Measurements from ENCODE around the gene FMO5.

The FMO5 gene

GRCh38 chr1:147252540-147252939 is 27.4 kb upstream of the FMO5 start:
- no peak for TF ChIP-seq Cebpa-rat (IDR thresholded peaks at IDR 0.05)
- Histone ChIP-seq H3K9ac (no peak overlapping the region), H3K9me3 (replicated peaks in 1 of 11) (peaks cover 0 to 39% (median 20%) of the 10 kb centered on the region in 11 experiments; a peak in 14 of 22 replicates), H3K4me1 (peaks cover 3 to 18% (median 13%) of the 10 kb centered on the region in 10 experiments), H4K20me1 (peaks cover 0 to 94% (median 61%) of the 10 kb centered on the region in 11 experiments; a peak in 19 of 22 replicates), H3K4me2 (no peak overlapping the region), H3K36me3 (peaks cover 43 to 88% (median 69%) of the 10 kb centered on the region in 11 experiments), H3K27ac (no peak overlapping the region), H3K4me3 (no peak overlapping the region), H3K27me3 (no peaks in the 10 kb centered on the region)

DNA sequence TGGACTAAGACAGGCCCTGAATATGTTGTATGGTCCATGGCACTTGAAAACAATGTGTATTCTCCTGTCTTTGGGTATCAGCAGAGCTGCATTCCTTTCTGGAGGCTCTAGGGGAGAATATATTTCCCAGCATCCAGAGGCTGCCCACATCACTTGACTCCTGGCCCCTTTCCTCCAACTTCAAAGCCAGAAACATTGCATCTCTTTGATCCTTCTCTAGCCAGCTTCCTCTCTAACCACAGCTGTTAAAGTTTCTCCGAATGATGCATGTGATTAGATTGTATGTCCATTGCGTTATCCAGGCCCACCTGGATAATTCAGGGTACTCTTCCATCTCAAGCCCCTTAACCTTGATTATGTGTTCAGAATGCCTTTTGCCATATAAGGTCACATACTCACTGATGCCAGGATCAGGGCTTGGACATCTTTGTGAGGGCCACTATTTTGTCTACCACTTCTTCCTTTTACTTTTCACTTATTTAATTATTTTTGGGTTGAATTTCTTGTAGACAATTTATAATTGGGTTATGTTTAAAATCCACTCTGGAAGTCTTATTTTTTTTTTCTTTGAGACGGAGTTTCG is 22.6 kb upstream of the FMO5 start:
- H3K4me2 ChIP-seq: peak overlapping the region; percentile 60 to 99 (median 81)
- peaks cover 34 to 54% (median 47%) of the 10 kb centered on the region in 10 experiments for H3K4me1 ChIP-seq
- no peak for TF ChIP-seq Cebpa-rat (IDR thresholded peaks at IDR 0.05)
- peak overlapping the region in 4 of 10 experiments; percentile 7 to 36 (median 19); a peak in 2 of 20 replicates for H3K4me3 ChIP-seq
- peaks cover 0 to 36% (median 21%) of the 10 kb centered on the region in 11 experiments; a peak in 14 of 22 replicates for H3K9me3 ChIP-seq (replicated peaks in 1 of 11)
- H3K27me3 ChIP-seq: no peaks in the 10 kb centered on the region
- 0 out of 22 replicates have a peak overlapping the region, but pooled peaks of 2 of the 11 experiments have one; percentile 47 to 54 for H3K9ac ChIP-seq
- peaks cover 4 to 57% (median 33%) of the 10 kb centered on the region in 11 experiments; a peak in 21 of 22 replicates for H3K36me3 ChIP-seq
- peaks cover 0 to 95% (median 79%) of the 10 kb centered on the region in 11 experiments; a peak in 18 of 22 replicates for H4K20me1 ChIP-seq
- peak overlapping the region in 8 of 11 experiments; percentile 23 to 79 (median 50); a peak in 11 of 22 replicates for H3K27ac ChIP-seq

- H3K27me3 ChIP-seq: no peaks in the 10 kb centered on the region
- H3K4me3 ChIP-seq: peak overlapping the region in 5 of 10 experiments; percentile 5 to 36 (median 14); a peak in 5 of 20 replicates
- peaks cover 0 to 88% (median 72%) of the 10 kb centered on the region in 11 experiments; a peak in 18 of 22 replicates for H4K20me1 ChIP-seq
- peaks cover 36 to 55% (median 49%) of the 10 kb centered on the region in 10 experiments for H3K4me1 ChIP-seq
- H3K9ac ChIP-seq: peak overlapping the region in 5 of 11 experiments; percentile 2 to 60 (median 47); a peak in 5 of 22 replicates
- H3K9me3 ChIP-seq (replicated peaks in 1 of 11): peaks cover 0 to 33% (median 21%) of the 10 kb centered on the region in 11 experiments; a peak in 14 of 22 replicates
- peak overlapping the region in 8 of 11 experiments; percentile 23 to 79 (median 50); a peak in 12 of 22 replicates for H3K27ac ChIP-seq
- peak overlapping the region; percentile 60 to 99 (median 81) for H3K4me2 ChIP-seq
- TF ChIP-seq Cebpa-rat (IDR thresholded peaks at IDR 0.05): no peak
- peaks cover 0 to 51% (median 26%) of the 10 kb centered on the region in 11 experiments; a peak in 17 of 22 replicates for H3K36me3 ChIP-seq
These were observed 21.9 kb upstream of the FMO5 start for GRCh38 chr1:147246910-147247655.

DNA sequence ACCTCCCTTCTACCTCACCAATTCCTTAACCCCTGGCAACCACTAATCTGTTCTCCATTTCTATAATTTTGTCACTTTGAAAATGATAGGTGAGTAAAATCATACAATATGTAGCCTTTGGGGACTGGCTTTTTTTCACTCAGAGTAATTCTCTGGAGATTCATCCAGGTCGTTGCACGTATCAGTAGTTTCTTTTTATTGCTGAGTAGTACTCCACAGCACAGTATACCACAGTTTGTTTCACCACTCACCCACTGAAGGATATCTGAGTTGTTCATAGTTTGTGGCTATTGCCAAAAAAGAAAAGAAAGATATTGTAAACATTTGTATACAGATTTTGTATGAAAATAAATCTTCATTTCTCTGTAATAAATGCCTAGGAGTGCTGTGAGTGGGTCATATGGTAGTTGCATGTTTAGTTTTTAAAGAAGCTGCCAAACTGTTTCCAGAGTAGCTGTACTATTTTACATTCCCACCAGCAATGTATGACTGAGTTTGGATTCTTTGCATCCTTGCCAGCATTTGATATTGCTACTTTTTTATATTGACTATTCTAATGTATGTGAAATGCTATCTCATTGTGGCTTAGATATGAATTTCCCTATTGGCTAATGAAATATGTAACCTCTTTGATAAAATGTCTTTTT is 21.0 kb upstream of the FMO5 start:
- peaks cover 0 to 41% (median 18%) of the 10 kb centered on the region in 11 experiments; a peak in 12 of 22 replicates for H3K36me3 ChIP-seq
- H3K4me3 ChIP-seq: no peak overlapping the region
- TF ChIP-seq Cebpa-rat (IDR thresholded peaks at IDR 0.05): no peak
- peaks cover 40 to 61% (median 54%) of the 10 kb centered on the region in 10 experiments for H3K4me1 ChIP-seq
- no peaks in the 10 kb centered on the region for H3K27me3 ChIP-seq
- peak overlapping the region in 8 of 11 experiments; percentile 69 to 99 (median 88); a peak in 16 of 22 replicates for H3K4me2 ChIP-seq
- H3K27ac ChIP-seq: peak overlapping the region in 4 of 11 experiments; percentile 10 to 79 (median 30); a peak in 5 of 22 replicates
- H3K9me3 ChIP-seq (replicated peaks in 1 of 11): peaks cover 0 to 33% (median 21%) of the 10 kb centered on the region in 11 experiments; a peak in 14 of 22 replicates
- H3K9ac ChIP-seq: peak overlapping the region in 1 of 11 experiments; percentile 21; a peak in 1 of 22 replicates
- H4K20me1 ChIP-seq: peaks cover 0 to 79% (median 63%) of the 10 kb centered on the region in 11 experiments; a peak in 18 of 22 replicates

- peaks cover 0 to 31% (median 21%) of the 10 kb centered on the region in 11 experiments; a peak in 14 of 22 replicates for H3K9me3 ChIP-seq (replicated peaks in 1 of 11)
- no peaks in the 10 kb centered on the region for H3K27me3 ChIP-seq
- peaks cover 0 to 36% (median 13%) of the 10 kb centered on the region in 11 experiments; a peak in 10 of 22 replicates for H3K36me3 ChIP-seq
- H3K4me2 ChIP-seq: peak overlapping the region; percentile 69 to 99 (median 89); a peak in 21 of 22 replicates
- H3K4me3 ChIP-seq: peak overlapping the region in 2 of 10 experiments; percentile 0 to 12; a peak in 2 of 20 replicates
- no peak overlapping the region for H3K9ac ChIP-seq
- peaks cover 40 to 61% (median 51%) of the 10 kb centered on the region in 10 experiments for H3K4me1 ChIP-seq
- H4K20me1 ChIP-seq: peaks cover 0 to 74% (median 57%) of the 10 kb centered on the region in 11 experiments; a peak in 18 of 22 replicates
- no peak for TF ChIP-seq Cebpa-rat (IDR thresholded peaks at IDR 0.05)
- peak overlapping the region in 2 of 11 experiments; percentile 20 to 28; a peak in 3 of 22 replicates for H3K27ac ChIP-seq
These were observed 20.5 kb upstream of the FMO5 start for GRCh38 chr1:147245586-147246021.

GRCh38 chr1:147245129-147245528 is 20.0 kb upstream of the FMO5 start:
- Histone ChIP-seq H3K4me2 (peak overlapping the region; percentile 69 to 99 (median 89)), H4K20me1 (peaks cover 0 to 69% (median 52%) of the 10 kb centered on the region in 11 experiments; a peak in 18 of 22 replicates), H3K36me3 (peaks cover 0 to 31% (median 9%) of the 10 kb centered on the region in 11 experiments; a peak in 10 of 22 replicates), H3K9me3 (replicated peaks in 1 of 11) (peaks cover 0 to 26% (median 18%) of the 10 kb centered on the region in 11 experiments; a peak in 11 of 22 replicates), H3K9ac (peak overlapping the region in 1 of 11 experiments; percentile 47; a peak in 3 of 22 replicates), H3K27ac (peak overlapping the region in 2 of 11 experiments; percentile 20 to 28; a peak in 3 of 22 replicates), H3K4me1 (peaks cover 38 to 61% (median 46%) of the 10 kb centered on the region in 10 experiments), H3K4me3 (peak overlapping the region in 2 of 10 experiments; percentile 0 to 12; a peak in 3 of 20 replicates), H3K27me3 (no peaks in the 10 kb centered on the region)
- no peak for TF ChIP-seq Cebpa-rat (IDR thresholded peaks at IDR 0.05)

DNA sequence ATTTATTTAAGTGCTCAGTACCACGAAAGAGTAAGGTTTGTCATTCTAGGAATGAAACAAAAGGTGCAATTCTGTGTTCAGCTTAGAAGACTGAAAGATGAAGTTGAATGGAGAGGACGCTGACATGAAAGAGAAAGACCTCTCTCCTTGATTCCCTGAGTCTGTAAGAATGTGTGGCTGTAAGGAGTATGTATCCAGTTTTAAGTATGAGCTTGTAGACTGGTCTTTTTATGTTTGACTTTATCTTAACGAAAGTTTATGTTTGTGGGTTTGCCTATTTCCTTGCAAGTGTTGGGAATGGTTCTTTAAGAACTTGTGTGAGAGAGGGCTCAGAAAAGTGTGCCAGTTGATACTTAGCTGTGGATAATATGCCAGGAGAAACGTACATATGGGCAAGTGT is 18.7 kb upstream of the FMO5 start:
- H4K20me1 ChIP-seq: peaks cover 0 to 58% (median 45%) of the 10 kb centered on the region in 11 experiments; a peak in 18 of 22 replicates
- H3K9me3 ChIP-seq (replicated peaks in 1 of 11): peaks cover 0 to 19% (median 10%) of the 10 kb centered on the region in 11 experiments; a peak in 8 of 22 replicates
- peak overlapping the region; percentile 85 to 99 (median 92) for H3K4me3 ChIP-seq
- TF ChIP-seq Cebpa-rat (IDR thresholded peaks at IDR 0.05): no peak
- H3K36me3 ChIP-seq: peaks cover 0 to 27% (median 9%) of the 10 kb centered on the region in 11 experiments; a peak in 10 of 22 replicates
- H3K27ac ChIP-seq: peak overlapping the region in 10 of 11 experiments; percentile 90 to 99 (median 98); a peak in 19 of 22 replicates
- H3K4me2 ChIP-seq: peak overlapping the region; percentile 69 to 99 (median 89)
- H3K27me3 ChIP-seq: no peaks in the 10 kb centered on the region
- H3K4me1 ChIP-seq: peaks cover 38 to 57% (median 46%) of the 10 kb centered on the region in 10 experiments
- peak overlapping the region; percentile 91 to 99 (median 97) for H3K9ac ChIP-seq
